ENCODE results near the gene C3AR1.

- TF ChIP-seq CTCF (IDR thresholded peaks at IDR 0.05) (no peak), POLR2A (IDR thresholded peaks at IDR 0.05) (no peak)
These were observed 15.4 kb downstream of the C3AR1 start for GRCh38 chr12:8050600-8051250.
